ENCODE measurements around the gene IFT81. TPM values are rescaled to one million over a fixed set of nuclear protein-coding genes. Genes with fewer than 3 reads are reported as not detected.
"Not testable (repeated sequence)": the region's sequence is repeated elsewhere in the genome, so short reads cannot be mapped to it uniquely, and the experiment has no call there.

IFT81 gene
- polyA plus RNA-seq, 3 donors = 0.39 to 0.97 (median 0.47) TPM

DNA sequence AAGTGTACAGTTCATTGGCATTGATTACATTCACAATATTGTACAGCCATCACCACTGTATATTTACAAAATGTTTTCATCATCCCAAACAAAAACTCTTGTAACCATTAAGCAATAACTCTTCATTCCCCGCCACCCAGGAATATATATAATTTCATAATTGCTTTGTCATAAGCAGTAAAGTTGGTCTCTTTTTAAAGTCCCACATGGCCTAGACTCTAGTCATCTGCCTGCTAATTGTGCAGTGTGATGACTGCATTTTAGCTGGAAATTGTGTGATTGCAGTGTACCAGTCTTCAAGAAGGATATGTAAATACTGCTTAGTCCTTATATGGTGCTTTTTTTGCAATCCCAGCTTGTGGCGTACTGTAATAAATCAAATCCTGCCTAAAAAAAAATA lies 81.8 kb downstream of the IFT81 start:
- H4K20me1 ChIP-seq (ENCODE audit: insufficient read depth, low read length) = no peaks in the 10 kb centered on the region
- no peak overlapping the region for H3K4me3 ChIP-seq (replicated peaks in 1 of 3; ENCODE audit: low read depth in 2 of 3, low read length in 3 of 3)
- Mint-ChIP-seq H3K27me3 (ENCODE audit: low read depth in 3 of 3) (peaks cover 0 to 1% (median 0%) of the 10 kb centered on the region in 3 donors), H3K27ac (no peak overlapping the region), H3K9me3 (peaks cover 0 to 3% (median 0%) of the 10 kb centered on the region in 7 donors), H3K4me1 (peaks cover 3% of the 10 kb centered on the region), H3K4me3 (no peak overlapping the region), H3K36me3 (no peaks in the 10 kb centered on the region)
- DNase-seq = no peak
- WGBS (ENCODE audit: insufficient coverage) = no CpG with 5 or more reads among the region's 2 CpGs
- intact Hi-C loops (cut with micrococcal nuclease) = no loop called here
- no peaks in the 10 kb centered on the region for H3K9me3 ChIP-seq (replicated peaks in 1 of 2; ENCODE audit: control insufficient read depth in 1 of 2, insufficient read depth in 1 of 2, low read length in 2 of 2)
- no peaks in the 10 kb centered on the region for H3K79me2 ChIP-seq (ENCODE audit: insufficient read depth, low read length)
- H3K4me1 ChIP-seq (ENCODE audit: control insufficient read depth in 1 of 2, insufficient read depth in 2 of 2, low read length in 2 of 2) = no peaks in the 10 kb centered on the region
- H3K27ac ChIP-seq (ENCODE audit: low read depth in 1 of 2, low read length in 2 of 2) = no peak overlapping the region
- H3K27me3 ChIP-seq (ENCODE audit: control insufficient read depth in 2 of 2, insufficient read depth in 2 of 2, low read length in 2 of 2) = no peaks in the 10 kb centered on the region
- H3K4me2 ChIP-seq (replicated peaks; ENCODE audit: extremely low read depth, low read length, poor library complexity, severe bottlenecking) = no peak overlapping the region
- H3K9ac ChIP-seq (ENCODE audit: insufficient read depth, low read length, poor library complexity, severe bottlenecking) = no peak overlapping the region
- TF ChIP-seq, protein P1, sequence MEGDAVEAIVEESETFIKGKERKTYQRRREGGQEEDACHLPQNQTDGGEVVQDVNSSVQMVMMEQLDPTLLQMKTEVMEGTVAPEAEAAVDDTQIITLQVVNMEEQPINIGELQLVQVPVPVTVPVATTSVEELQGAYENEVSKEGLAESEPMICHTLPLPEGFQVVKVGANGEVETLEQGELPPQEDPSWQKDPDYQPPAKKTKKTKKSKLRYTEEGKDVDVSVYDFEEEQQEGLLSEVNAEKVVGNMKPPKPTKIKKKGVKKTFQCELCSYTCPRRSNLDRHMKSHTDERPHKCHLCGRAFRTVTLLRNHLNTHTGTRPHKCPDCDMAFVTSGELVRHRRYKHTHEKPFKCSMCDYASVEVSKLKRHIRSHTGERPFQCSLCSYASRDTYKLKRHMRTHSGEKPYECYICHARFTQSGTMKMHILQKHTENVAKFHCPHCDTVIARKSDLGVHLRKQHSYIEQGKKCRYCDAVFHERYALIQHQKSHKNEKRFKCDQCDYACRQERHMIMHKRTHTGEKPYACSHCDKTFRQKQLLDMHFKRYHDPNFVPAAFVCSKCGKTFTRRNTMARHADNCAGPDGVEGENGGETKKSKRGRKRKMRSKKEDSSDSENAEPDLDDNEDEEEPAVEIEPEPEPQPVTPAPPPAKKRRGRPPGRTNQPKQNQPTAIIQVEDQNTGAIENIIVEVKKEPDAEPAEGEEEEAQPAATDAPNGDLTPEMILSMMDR (IDR thresholded peaks at IDR 0.05) = no peak
- H2AFZ ChIP-seq (ENCODE audit: insufficient read depth, low read depth, low read length, poor library complexity, severe bottlenecking) = no peak overlapping the region
- H3K36me3 ChIP-seq (replicated peaks in 1 of 2; ENCODE audit: control insufficient read depth in 1 of 2, insufficient read depth in 2 of 2, low read length in 2 of 2) = no peaks in the 10 kb centered on the region

DNA sequence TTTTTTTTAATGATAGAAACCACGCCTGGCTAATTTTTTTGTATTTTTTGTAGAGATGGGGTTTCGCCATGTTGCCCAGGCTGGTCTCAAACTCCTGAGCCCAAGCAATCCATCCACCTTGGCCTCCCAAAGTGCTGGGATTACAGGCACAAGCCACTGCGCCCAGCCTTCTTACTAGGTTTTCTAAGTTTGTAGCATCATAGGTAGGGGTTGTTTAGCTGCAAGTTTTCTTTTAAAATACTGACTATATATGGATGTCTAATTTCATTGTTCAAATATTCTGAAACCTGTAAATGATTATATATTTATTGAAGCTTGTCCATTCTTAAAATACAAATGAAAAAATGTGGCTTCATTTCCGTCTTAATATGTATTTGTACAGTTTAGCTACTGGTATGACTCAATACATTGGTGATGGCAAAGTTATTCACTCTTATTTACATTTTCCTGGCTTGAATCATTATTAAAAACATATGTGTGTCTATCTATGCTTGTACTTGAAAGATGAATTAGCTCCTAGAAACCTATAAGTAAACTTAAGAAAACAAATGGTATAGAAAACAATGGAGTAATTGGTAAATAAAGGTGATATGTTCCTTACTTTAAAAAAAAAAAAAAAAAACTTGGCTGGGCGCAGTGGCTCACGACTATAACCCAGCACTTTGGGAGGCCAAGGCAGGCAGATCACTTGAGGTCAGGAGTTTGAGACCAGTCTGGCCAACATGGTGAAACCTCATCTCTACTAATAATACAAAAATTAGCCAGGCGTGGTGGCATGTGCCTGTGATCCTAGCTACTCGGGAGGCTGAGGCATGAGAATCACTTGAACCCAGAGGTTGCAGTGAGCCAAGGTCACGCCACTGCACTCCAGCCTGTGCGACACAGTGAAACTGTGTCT lies 87.7 kb downstream of the IFT81 start:
- intact Hi-C loops (cut with micrococcal nuclease); H3K9ac ChIP-seq (ENCODE audit: insufficient read depth, low read length, poor library complexity, severe bottlenecking); H3K27ac Mint-ChIP-seq; DNase-seq; H3K4me1 Mint-ChIP-seq; H3K4me2 ChIP-seq (replicated peaks; ENCODE audit: extremely low read depth, low read length, poor library complexity, severe bottlenecking); H4K20me1 ChIP-seq (ENCODE audit: insufficient read depth, low read length); H3K27me3 ChIP-seq (ENCODE audit: control insufficient read depth in 2 of 2, insufficient read depth in 2 of 2, low read length in 2 of 2); H3K36me3 Mint-ChIP-seq; H3K9me3 ChIP-seq (replicated peaks in 1 of 2; ENCODE audit: control insufficient read depth in 1 of 2, insufficient read depth in 1 of 2, low read length in 2 of 2); H2AFZ ChIP-seq (ENCODE audit: insufficient read depth, low read depth, low read length, poor library complexity, severe bottlenecking); H3K36me3 ChIP-seq (replicated peaks in 1 of 2; ENCODE audit: control insufficient read depth in 1 of 2, insufficient read depth in 2 of 2, low read length in 2 of 2); H3K4me3 Mint-ChIP-seq; H3K27ac ChIP-seq (ENCODE audit: low read depth in 1 of 2, low read length in 2 of 2); H3K79me2 ChIP-seq (ENCODE audit: insufficient read depth, low read length); H3K27me3 Mint-ChIP-seq (ENCODE audit: low read depth in 3 of 3); H3K4me1 ChIP-seq (ENCODE audit: control insufficient read depth in 1 of 2, insufficient read depth in 2 of 2, low read length in 2 of 2); H3K4me3 ChIP-seq (replicated peaks in 1 of 3; ENCODE audit: low read depth in 2 of 3, low read length in 3 of 3): not testable (repeated sequence)
- 100% methylated on average over 4 of the region's 10 CpGs for WGBS (ENCODE audit: insufficient coverage)
- H3K9me3 Mint-ChIP-seq = peaks cover 0 to 10% (median 3%) of the 10 kb centered on the region in 7 donors

All from CD14-positive monocyte (primary cell).